PC-3 (cell line): ENCODE measurements around the gene KCND3.

Experiments
- CTCF ChIP-seq: fragments of 300-600 bp; sonication (generic); conservative IDR thresholded peaks from 2 replicates; pipeline ENCODE4 v1.5.1; 2017; ENCODE audit warnings: antibody characterized with exemption, low read depth, mild to moderate bottlenecking, low read length
- EZH2 ChIP-seq: fragments of 300-600 bp; sonication (generic); IDR thresholded peaks from one replicate; pipeline ENCODE4 v1.6.1; 2017; ENCODE audit warnings: antibody characterized with exemption, mild to moderate bottlenecking, low read length; ENCODE audit not compliant: unreplicated experiment

GRCh38 chr1:111978695-111979094 lies 10.8 kb downstream of the KCND3 start:
- no peak for TF ChIP-seq CTCF
- TF ChIP-seq EZH2 = no peak
